HCT116 (cell line): ENCODE data around the gene SLC18A2. TPM values are rescaled to one million over a fixed set of nuclear protein-coding genes. Genes with fewer than 3 reads are reported as not detected.

Experiments used
- ATAC-seq: fragments of 200-7000 bp; cut with Tn5 transposase; 2 replicates; pipeline ENCODE4 v1.9.1; 2020; ENCODE audit warnings: mild to moderate bottlenecking, moderate library complexity
- BruUV-seq: library from RNA; stranded (reverse); fragments of 400-500 nt; replicated peaks from 2 replicates; lab custom pipeline; 2021; lab: Mats Ljungman, UMichigan
- CTCF ChIA-PET: fragments of 300-600 bp; sonication (Branson Sonifier 250); formaldehyde crosslinking; loops from one replicate; lab custom pipeline; 2021; ENCODE audit warnings: antibody characterized with exemption; lab: Charles Lee
- POLR2A ChIA-PET: fragments of 300-600, 350-600 bp; sonication (Branson Sonifier 250); formaldehyde crosslinking; loops from one replicate; lab custom pipeline; 2021; ENCODE audit warnings: antibody characterized with exemption; lab: Charles Lee
- RAD21 ChIA-PET, 2 experiments: fragments of 300-600 bp; sonication (Branson Sonifier 250); formaldehyde crosslinking; loops; one replicate each; lab custom pipeline; 2023; ENCODE audit warnings: low total read pairs in 2 of 2; ENCODE audit not compliant: uncharacterized antibody in 2 of 2, unreplicated experiment in 2 of 2, low non-redundant PET in 1 of 2; lab: Charles Lee
- DNase-seq: peaks from one replicate; pipeline ENCODE4 v3.0.0-alpha.2; 2010; ENCODE audit warnings: low read depth, low spot score
- H2AFZ ChIP-seq: fragments of 200-600 bp; shearing (Covaris generic), sonication (generic); 2 replicates; pipeline ENCODE4 v1.6.1; 2017; ENCODE audit warnings: low read depth, mixed run types, mixed read lengths, antibody characterized with exemption, low read length; ENCODE audit not compliant: poor library complexity, severe bottlenecking
- H3K27ac ChIP-seq: 2 replicates; pipeline ENCODE4 v1.5.1; 2012; ENCODE audit warnings: low read depth, low read length
- H3K27me3 ChIP-seq: fragments of 200-600 bp; sonication (generic); 2 replicates; pipeline ENCODE4 v1.6.1; 2016; ENCODE audit warnings: mixed run types, low read length, mixed read lengths; ENCODE audit not compliant: insufficient read depth
- H3K36me3 ChIP-seq, 2 experiments: fragments of 200-500 bp in 1 of 2; fragments of 200-600 bp in 1 of 2; sonication (Bioruptor generic) in 1 of 2; sonication (generic) in 1 of 2; 2 replicates each; pipeline versions ENCODE4 v1.5.1 to v1.6.1; 2014 to 2016; ENCODE audit warnings: low read length in 2 of 2, inconsistent platforms in 1 of 2, mixed read lengths in 1 of 2, mixed run types in 1 of 2; ENCODE audit not compliant: insufficient read depth in 2 of 2, control insufficient read depth in 1 of 2
- H3K4me1 ChIP-seq, 2 experiments: fragments of 200-600 bp in 1 of 2; sonication (generic) in 1 of 2; 2 replicates each; pipeline versions ENCODE4 v1.5.1 to v1.6.1; 2012 to 2017; ENCODE audit warnings: low read length in 2 of 2, inconsistent platforms in 1 of 2, mild to moderate bottlenecking in 1 of 2, mixed read lengths in 1 of 2, mixed run types in 1 of 2, moderate library complexity in 1 of 2; ENCODE audit not compliant: insufficient read depth in 2 of 2, control insufficient read depth in 1 of 2
- H3K4me2 ChIP-seq: fragments of 200-600 bp; sonication (generic); 2 replicates; pipeline ENCODE4 v1.6.1; 2017; ENCODE audit warnings: mixed run types, low read length, mixed read lengths
- H3K4me3 ChIP-seq, 2 experiments: fragments of 200-600 bp in 1 of 2; sonication (generic) in 1 of 2; replicated peaks in 1 of 2; 2 replicates each; pipeline ENCODE4 v1.5.1; 2011 to 2016; ENCODE audit warnings: low read length in 2 of 2, control low read depth in 1 of 2, low read depth in 1 of 2, mild to moderate bottlenecking in 1 of 2, mixed read lengths in 1 of 2, mixed run types in 1 of 2
- H3K79me2 ChIP-seq: fragments of 200-600 bp; sonication (generic); 2 replicates; pipeline ENCODE4 v1.6.1; 2017; ENCODE audit warnings: mild to moderate bottlenecking, mixed run types, low read length, moderate library complexity, mixed read lengths; ENCODE audit not compliant: insufficient read depth
- H3K9ac ChIP-seq: fragments of 200-600 bp; sonication (generic); 2 replicates; pipeline ENCODE4 v1.6.1; 2016; ENCODE audit warnings: low read length, mixed read lengths
- H3K9me2 ChIP-seq: fragments of 200-600 bp; sonication (generic), shearing (Covaris generic); 2 replicates; pipeline ENCODE4 v1.6.1; 2017; ENCODE audit warnings: mixed run types, mild to moderate bottlenecking, moderate library complexity; ENCODE audit not compliant: insufficient read depth
- H3K9me3 ChIP-seq, 2 experiments: fragments of 200-500 bp in 1 of 2; fragments of 200-600 bp in 1 of 2; sonication (Bioruptor generic) in 1 of 2; sonication (generic) in 1 of 2; 2 replicates each; pipeline ENCODE4 v1.6.1; 2014 to 2017; ENCODE audit warnings: low read length in 2 of 2, mixed read lengths in 2 of 2, inconsistent platforms in 1 of 2, low read depth in 1 of 2, mild to moderate bottlenecking in 1 of 2, mixed run types in 1 of 2, moderate library complexity in 1 of 2; ENCODE audit not compliant: control insufficient read depth in 1 of 2, insufficient read depth in 1 of 2
- H4K20me1 ChIP-seq: fragments of 200-600 bp; sonication (generic), shearing (Covaris generic); 2 replicates; pipeline ENCODE4 v1.6.1; 2017; ENCODE audit warnings: mixed run types, mild to moderate bottlenecking, moderate library complexity; ENCODE audit not compliant: insufficient read depth
- CEBPB ChIP-seq: IDR thresholded peaks from 2 replicates; pipeline ENCODE4 v1.6.1; 2012; ENCODE audit warnings: low read depth
- EGR1 ChIP-seq: IDR thresholded peaks from 2 replicates; pipeline ENCODE4 v1.6.1; 2012; ENCODE audit warnings: low read depth
- ELF1 ChIP-seq: IDR thresholded peaks from 2 replicates; pipeline ENCODE4 v1.6.1; 2012; ENCODE audit warnings: low read depth, borderline replicate concordance
- EZH2 ChIP-seq: fragments of 200-600 bp; sonication (generic); IDR thresholded peaks from 2 replicates; pipeline ENCODE4 v1.6.1; 2017; ENCODE audit warnings: antibody characterized with exemption, mixed run types
- EZH2phosphoT487 ChIP-seq: fragments of 200-600 bp; IDR thresholded peaks from 2 replicates; pipeline ENCODE4 v1.6.1; 2018; ENCODE audit warnings: antibody characterized with exemption, borderline replicate concordance
- FOSL1 ChIP-seq: IDR thresholded peaks from 2 replicates; pipeline ENCODE4 v1.6.1; 2012; ENCODE audit warnings: low read depth
- JUND ChIP-seq: IDR thresholded peaks from 2 replicates; pipeline ENCODE4 v1.6.1; 2012
- POLR2A ChIP-seq: IDR thresholded peaks from 2 replicates; pipeline ENCODE4 v1.7.0; 2011; ENCODE audit warnings: borderline replicate concordance; ENCODE audit not compliant: insufficient read depth, insufficient read length; ENCODE audit errors: extremely low read depth
- POLR2AphosphoS5 ChIP-seq: IDR thresholded peaks from 2 replicates; pipeline ENCODE4 v1.6.1; 2011; ENCODE audit warnings: mild to moderate bottlenecking, low read depth, low read length, moderate library complexity
- RAD21 ChIP-seq: IDR thresholded peaks from 2 replicates; pipeline ENCODE4 v1.6.1; 2012; ENCODE audit warnings: low read depth, mild to moderate bottlenecking
- SIN3A ChIP-seq: IDR thresholded peaks from 2 replicates; pipeline ENCODE4 v1.6.1; 2012; ENCODE audit warnings: low read depth
- SP1 ChIP-seq: IDR thresholded peaks from 2 replicates; pipeline ENCODE4 v1.6.1; 2012; ENCODE audit warnings: low read depth
- YY1 ChIP-seq: IDR thresholded peaks from 2 replicates; pipeline ENCODE4 v1.6.1; 2011; ENCODE audit warnings: low read length, low read depth, moderate library complexity, mild to moderate bottlenecking; ENCODE audit not compliant: insufficient replicate concordance; ENCODE audit errors: extremely low read depth
- ZFX ChIP-seq: fragments of 450-650 bp; IDR thresholded peaks from 2 replicates; pipeline ENCODE4 v1.6.1; 2017
- ZNF274 ChIP-seq: fragments of 200-500 bp; sonication (Bioruptor generic); IDR thresholded peaks from 2 replicates; pipeline ENCODE4 v1.6.1; 2014; ENCODE audit warnings: mild to moderate bottlenecking, low read depth, low read length, inconsistent platforms
- intact Hi-C: fragments of 100-400 bp; cut with micrococcal nuclease; formaldehyde crosslinking; loops from 2 replicates; pipeline ENCODE4 v1.10.0; 2022
- total RNA-seq: library from RNA; stranded (reverse); gene quantifications from one replicate; pipeline ENCODE4 v1.2.1, GENCODE V29; 2021; ENCODE audit not compliant: unreplicated experiment
- TF ChIP-seq, protein P1 (sequence below): IDR thresholded peaks from 2 replicates; pipeline ENCODE4 v1.6.1; 2012
- TF ChIP-seq, protein P2 (sequence below): IDR thresholded peaks from 2 replicates; pipeline ENCODE4 v1.6.1; 2011; ENCODE audit warnings: mild to moderate bottlenecking, low read length, moderate library complexity; ENCODE audit not compliant: insufficient replicate concordance; ENCODE audit errors: extremely low read depth
- TF ChIP-seq, protein P3 (sequence below): IDR thresholded peaks from 2 replicates; pipeline ENCODE4 v1.6.1; 2012

SLC18A2 gene
- total RNA-seq, 1 experiment from 2014 or later, result not detected

DNA sequence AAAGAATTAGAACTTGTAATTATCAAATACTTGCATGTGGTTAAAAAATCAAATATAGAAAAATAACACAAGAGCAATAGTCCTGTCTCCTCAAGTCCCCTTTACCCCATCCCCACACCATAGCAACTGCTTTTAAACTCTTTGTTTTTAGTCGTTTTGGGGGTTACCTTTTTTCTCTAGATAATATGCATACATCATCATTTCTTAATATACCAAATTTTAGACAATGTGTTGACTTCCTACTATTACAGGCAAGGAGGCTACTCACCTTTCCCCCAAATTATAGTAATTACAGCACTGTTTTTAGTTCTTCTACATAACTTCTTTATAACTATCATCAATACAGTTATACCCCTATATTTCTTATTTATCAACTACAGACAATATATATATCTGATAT is 57.3 kb downstream of the SLC18A2 start:
- H3K4me3 ChIP-seq, result no peak overlapping the region
- ChIA-PET RAD21 (no interaction called here), CTCF (no interaction called here), POLR2A (no interaction called here)
- TF ChIP-seq ZNF274, result no peak
- TF ChIP-seq SIN3A, result no peak
- TF ChIP-seq RAD21, result no peak
- TF ChIP-seq, protein P1, sequence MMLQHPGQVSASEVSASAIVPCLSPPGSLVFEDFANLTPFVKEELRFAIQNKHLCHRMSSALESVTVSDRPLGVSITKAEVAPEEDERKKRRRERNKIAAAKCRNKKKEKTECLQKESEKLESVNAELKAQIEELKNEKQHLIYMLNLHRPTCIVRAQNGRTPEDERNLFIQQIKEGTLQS, result no peak
- no peak for TF ChIP-seq JUND
- no peak for TF ChIP-seq ELF1
- no peak for TF ChIP-seq SP1
- no peak overlapping the region for H2AFZ ChIP-seq
- ATAC-seq (no peak), DNase-seq (no peak)
- no peak overlapping the region for H3K4me2 ChIP-seq
- no peak overlapping the region for H3K27ac ChIP-seq
- H3K4me1 ChIP-seq, result no peaks in the 10 kb centered on the region
- no TSS peak for BruUV-seq
- H3K79me2 ChIP-seq, result peaks cover 54% of the 10 kb centered on the region
- H3K9me3 ChIP-seq, result no peaks in the 10 kb centered on the region
- intact Hi-C loops, result no loop called here
- H3K9me2 ChIP-seq, result no peaks in the 10 kb centered on the region
- no peaks in the 10 kb centered on the region for H3K36me3 ChIP-seq
- no peak overlapping the region for H3K9ac ChIP-seq
- H3K27me3 ChIP-seq, result no peaks in the 10 kb centered on the region
- H4K20me1 ChIP-seq, result peaks cover 23% of the 10 kb centered on the region; the same call in 1 of the 2 replicates

DNA sequence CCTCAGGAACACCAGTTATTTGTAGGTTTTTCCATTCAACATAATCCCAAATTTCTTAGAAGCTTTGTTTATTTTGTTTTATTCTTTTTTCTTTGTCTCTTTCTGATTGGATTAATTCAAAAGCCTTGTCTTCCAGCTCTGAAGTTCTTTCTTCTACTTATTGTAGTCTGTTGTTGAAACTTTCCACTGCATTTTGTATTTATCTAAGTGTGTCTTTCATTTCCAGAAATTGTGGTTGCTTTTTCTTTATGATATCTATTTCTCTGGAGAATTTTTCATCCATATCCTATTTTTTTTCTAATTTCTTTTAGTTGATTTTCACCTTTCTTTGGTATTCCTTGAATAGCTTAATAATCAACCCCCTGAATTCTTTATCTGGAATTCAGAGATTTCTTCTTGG is 58.5 kb downstream of the SLC18A2 start:
- Histone ChIP-seq H2AFZ (no peak overlapping the region), H3K9me3 (no peaks in the 10 kb centered on the region), H3K27me3 (no peaks in the 10 kb centered on the region), H3K4me1 (no peaks in the 10 kb centered on the region), H3K9me2 (no peaks in the 10 kb centered on the region), H3K79me2 (peaks cover 42% of the 10 kb centered on the region), H3K4me3 (no peak overlapping the region), H3K27ac (no peak overlapping the region), H3K4me2 (no peak overlapping the region), H3K36me3 (no peaks in the 10 kb centered on the region), H4K20me1 (peaks cover 18% of the 10 kb centered on the region; the same call in 1 of the 2 replicates), H3K9ac (no peak overlapping the region)
- ChIA-PET CTCF (interaction anchor here (1.0 kb wide), 1 partner anchor 19 kb away, joined by 5 read pairs; no protein-coding TSS in a partner anchor), POLR2A (no interaction called here), RAD21 (no interaction called here)
- ATAC-seq (no peak), DNase-seq (no peak)
- BruUV-seq, result no TSS peak
- intact Hi-C loops, result no loop called here
- TF ChIP-seq FOSL1 (no peak), RAD21 (no peak), EGR1 (no peak), SIN3A (no peak), JUND (no peak), POLR2A (no peak), YY1 (no peak), POLR2AphosphoS5 (no peak), EZH2 (no peak), ZFX (no peak), EZH2phosphoT487 (no peak), CEBPB (no peak)
- TF ChIP-seq, protein P2, sequence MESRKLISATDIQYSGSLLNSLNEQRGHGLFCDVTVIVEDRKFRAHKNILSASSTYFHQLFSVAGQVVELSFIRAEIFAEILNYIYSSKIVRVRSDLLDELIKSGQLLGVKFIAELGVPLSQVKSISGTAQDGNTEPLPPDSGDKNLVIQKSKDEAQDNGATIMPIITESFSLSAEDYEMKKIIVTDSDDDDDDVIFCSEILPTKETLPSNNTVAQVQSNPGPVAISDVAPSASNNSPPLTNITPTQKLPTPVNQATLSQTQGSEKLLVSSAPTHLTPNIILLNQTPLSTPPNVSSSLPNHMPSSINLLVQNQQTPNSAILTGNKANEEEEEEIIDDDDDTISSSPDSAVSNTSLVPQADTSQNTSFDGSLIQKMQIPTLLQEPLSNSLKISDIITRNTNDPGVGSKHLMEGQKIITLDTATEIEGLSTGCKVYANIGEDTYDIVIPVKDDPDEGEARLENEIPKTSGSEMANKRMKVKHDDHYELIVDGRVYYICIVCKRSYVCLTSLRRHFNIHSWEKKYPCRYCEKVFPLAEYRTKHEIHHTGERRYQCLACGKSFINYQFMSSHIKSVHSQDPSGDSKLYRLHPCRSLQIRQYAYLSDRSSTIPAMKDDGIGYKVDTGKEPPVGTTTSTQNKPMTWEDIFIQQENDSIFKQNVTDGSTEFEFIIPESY, result no peak
- TF ChIP-seq, protein P3, sequence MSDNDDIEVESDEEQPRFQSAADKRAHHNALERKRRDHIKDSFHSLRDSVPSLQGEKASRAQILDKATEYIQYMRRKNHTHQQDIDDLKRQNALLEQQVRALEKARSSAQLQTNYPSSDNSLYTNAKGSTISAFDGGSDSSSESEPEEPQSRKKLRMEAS, result no peak
